ENCODE results near the gene VPS33B. TPM values are rescaled to one million over a fixed set of nuclear protein-coding genes. Genes with fewer than 3 reads are reported as not detected.

The VPS33B gene
- 15.0 and 16.0 TPM in 2 replicates for total RNA-seq

GRCh38 chr15:91022075-91022831 is at the start of gene VPS33B:
Gene VPS33B, minus strand, starts transcription at chr15:91022594. Its CDS starts 345 bp downstream, at chr15:91022249.

GRCh38 chr15:90994417-90995311 is 27.7 kb downstream of the VPS33B start, which contains the start of gene PRC1:
Gene PRC1, minus strand, starts transcription at chr15:90994535. Its CDS starts 118 bp downstream, at chr15:90994417.

GRCh38 chr15:90954712-90955623 is 67.4 kb downstream of the VPS33B start, which contains the start of gene RCCD1:
Gene RCCD1, plus strand, starts transcription at chr15:90954884. Its CDS starts 1,851 bp downstream, at chr15:90956735.

Other genes with a start within 250 kb of the VPS33B start
- 75.8 and 82.8 TPM in 2 replicates for gene FURIN, start 154.0 kb downstream of the VPS33B start, total RNA-seq
- 42.9 and 46.1 TPM in 2 replicates for gene FES, start 138.1 kb downstream of the VPS33B start, total RNA-seq
- gene MAN2A2, start 119.3 kb downstream of the VPS33B start, total RNA-seq, result 15.3 and 17.4 TPM in 2 replicates
- gene HDDC3, start 90.0 kb downstream of the VPS33B start, total RNA-seq, result 9.2 and 20.7 TPM in 2 replicates
- gene UNC45A, start 87.3 kb downstream of the VPS33B start, total RNA-seq, result 54.1 and 55.4 TPM in 2 replicates
- gene RCCD1, start 67.7 kb downstream of the VPS33B start, total RNA-seq, result 22.0 and 22.8 TPM in 2 replicates
- 167 and 190 TPM in 2 replicates for gene PRC1, start 28.1 kb downstream of the VPS33B start, total RNA-seq
- gene SV2B, start 77.7 kb upstream of the VPS33B start, total RNA-seq, result not detected in 2 replicates

Measured in myometrial cell (primary cell).